Caco-2 (cell line): ENCODE data around the gene RTF1. TPM values are rescaled to one million over a fixed set of nuclear protein-coding genes. Genes with fewer than 3 reads are reported as not detected.

Experiments used
- BruUV-seq: library from RNA; stranded (reverse); fragments of 400-500 nt; replicated peaks from 2 replicates; lab custom pipeline; 2021; lab: Mats Ljungman, UMichigan
- CTCF ChIA-PET: fragments of 300-600 bp; sonication (Branson Sonifier 250); formaldehyde crosslinking; loops from one replicate; lab custom pipeline; 2022; ENCODE audit warnings: antibody characterized with exemption; lab: Charles Lee
- POLR2A ChIA-PET: fragments of 300-600 bp; sonication (Branson Sonifier 250); formaldehyde crosslinking; loops from one replicate; lab custom pipeline; 2022; ENCODE audit warnings: antibody characterized with exemption; lab: Charles Lee
- DNase-seq, 2 experiments: peaks; one replicate each; pipeline versions ENCODE4 v3.0.0 to v3.0.0-alpha.2; 2020 to 2022
- H3K27me3 ChIP-seq: replicated peaks from 2 replicates; pipeline ENCODE4 v1.6.0; 2011; ENCODE audit warnings: low read length; ENCODE audit not compliant: control insufficient read depth, insufficient read depth
- H3K36me3 ChIP-seq: 2 replicates; pipeline ENCODE4 v1.5.1; 2011; ENCODE audit warnings: low read length; ENCODE audit not compliant: control insufficient read depth, insufficient read depth
- H3K4me1 ChIP-seq: fragments of 250-450 bp; sonication (Bioruptor Pico); 2 replicates; pipeline ENCODE4 v1.5.1; 2020; ENCODE audit warnings: mild to moderate bottlenecking
- H3K4me3 ChIP-seq: 2 replicates; pipeline ENCODE4 v1.5.1; 2011; ENCODE audit warnings: low read depth, mild to moderate bottlenecking, control low read depth, low read length
- H3K9me3 ChIP-seq: fragments of 250-450 bp; sonication (Bioruptor Pico); 2 replicates; pipeline ENCODE4 v1.5.1; 2020; ENCODE audit warnings: mild to moderate bottlenecking, moderate library complexity
- H3K27ac Mint-ChIP-seq: one replicate; pipeline ENCODE4 v1.8.0; 2022; ENCODE audit warnings: mixed read lengths; ENCODE audit not compliant: unreplicated experiment
- H3K27me3 Mint-ChIP-seq: one replicate; pipeline ENCODE4 v1.8.0; 2022; ENCODE audit warnings: mixed read lengths; ENCODE audit not compliant: insufficient read depth, unreplicated experiment
- H3K36me3 Mint-ChIP-seq: one replicate; pipeline ENCODE4 v1.8.0; 2022; ENCODE audit warnings: mild to moderate bottlenecking, mixed read lengths; ENCODE audit not compliant: insufficient read depth, unreplicated experiment
- H3K4me1 Mint-ChIP-seq: one replicate; pipeline ENCODE4 v1.8.0; 2022; ENCODE audit warnings: low read depth, mixed read lengths; ENCODE audit not compliant: unreplicated experiment
- H3K4me3 Mint-ChIP-seq: one replicate; pipeline ENCODE4 v1.8.0; 2022; ENCODE audit warnings: mild to moderate bottlenecking, moderate library complexity, mixed read lengths; ENCODE audit not compliant: unreplicated experiment
- H3K9me3 Mint-ChIP-seq: one replicate; pipeline ENCODE4 v1.8.0; 2022; ENCODE audit warnings: mixed read lengths; ENCODE audit not compliant: unreplicated experiment
- intact Hi-C: fragments of 100-400 bp; cut with micrococcal nuclease; formaldehyde crosslinking; loops from one replicate; pipeline ENCODE4 v1.10.0; 2022; ENCODE audit not compliant: unreplicated experiment
- total RNA-seq: library from RNA; stranded (reverse); gene quantifications from 2 replicates; pipeline ENCODE4 v1.2.3, GENCODE V29; 2022
- TF ChIP-seq, protein P1 (sequence below), 2 experiments: fragments of 200-600 bp in 1 of 2; IDR thresholded peaks; 1 replicate in 1 of 2; 2 replicates in 1 of 2; pipeline versions ENCODE4 v1.5.1 to v1.8.0; 2011 to 2022; ENCODE audit warnings: antibody characterized with exemption in 1 of 2, control low read depth in 1 of 2, inconsistent platforms in 1 of 2, low read depth in 1 of 2, low read length in 1 of 2, mild to moderate bottlenecking in 1 of 2, moderate library complexity in 1 of 2; ENCODE audit not compliant: insufficient read depth in 1 of 2, severe bottlenecking in 1 of 2, unreplicated experiment in 1 of 2

Gene RTF1
- total RNA-seq, 1 experiment from 2014 or later = 40.8 TPM

DNA sequence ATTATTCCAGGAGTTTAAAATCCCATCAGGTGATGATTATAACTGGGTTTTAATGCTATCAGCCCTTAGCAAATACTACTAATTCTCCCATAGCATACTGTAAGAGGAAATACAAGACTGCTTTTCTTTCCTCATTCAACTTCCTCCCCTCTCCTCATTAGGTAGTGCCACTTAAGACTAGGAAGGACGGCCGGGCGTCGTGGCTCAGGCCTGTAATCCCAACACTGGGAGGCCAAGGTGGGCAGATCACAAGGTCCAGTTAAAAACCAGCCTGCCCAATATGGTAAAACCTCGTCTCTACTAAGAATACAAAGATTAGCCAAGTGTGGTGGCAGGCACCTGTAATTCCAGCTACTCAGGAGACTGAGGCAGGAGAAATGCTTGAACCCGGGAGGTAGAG lies 29.2 kb upstream of the RTF1 start:
- no peak for DNase-seq
- H3K4me3 ChIP-seq = no peak overlapping the region
- no peaks in the 10 kb centered on the region for H3K4me1 ChIP-seq
- peaks cover 19% of the 10 kb centered on the region for H3K36me3 Mint-ChIP-seq
- TF ChIP-seq, protein P1, sequence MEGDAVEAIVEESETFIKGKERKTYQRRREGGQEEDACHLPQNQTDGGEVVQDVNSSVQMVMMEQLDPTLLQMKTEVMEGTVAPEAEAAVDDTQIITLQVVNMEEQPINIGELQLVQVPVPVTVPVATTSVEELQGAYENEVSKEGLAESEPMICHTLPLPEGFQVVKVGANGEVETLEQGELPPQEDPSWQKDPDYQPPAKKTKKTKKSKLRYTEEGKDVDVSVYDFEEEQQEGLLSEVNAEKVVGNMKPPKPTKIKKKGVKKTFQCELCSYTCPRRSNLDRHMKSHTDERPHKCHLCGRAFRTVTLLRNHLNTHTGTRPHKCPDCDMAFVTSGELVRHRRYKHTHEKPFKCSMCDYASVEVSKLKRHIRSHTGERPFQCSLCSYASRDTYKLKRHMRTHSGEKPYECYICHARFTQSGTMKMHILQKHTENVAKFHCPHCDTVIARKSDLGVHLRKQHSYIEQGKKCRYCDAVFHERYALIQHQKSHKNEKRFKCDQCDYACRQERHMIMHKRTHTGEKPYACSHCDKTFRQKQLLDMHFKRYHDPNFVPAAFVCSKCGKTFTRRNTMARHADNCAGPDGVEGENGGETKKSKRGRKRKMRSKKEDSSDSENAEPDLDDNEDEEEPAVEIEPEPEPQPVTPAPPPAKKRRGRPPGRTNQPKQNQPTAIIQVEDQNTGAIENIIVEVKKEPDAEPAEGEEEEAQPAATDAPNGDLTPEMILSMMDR (IDR thresholded peaks at IDR 0.05; ENCODE audit: insufficient read depth in 1 of 2, low read depth in 1 of 2, low read length in 1 of 2, severe bottlenecking in 1 of 2, unreplicated experiment in 1 of 2) = no peak
- intact Hi-C loops = no loop called here
- no peaks in the 10 kb centered on the region for H3K27me3 ChIP-seq
- no peaks in the 10 kb centered on the region for H3K4me1 Mint-ChIP-seq
- no peak overlapping the region for H3K4me3 Mint-ChIP-seq
- no peak overlapping the region for H3K27ac Mint-ChIP-seq
- no peaks in the 10 kb centered on the region for H3K9me3 ChIP-seq
- no peaks in the 10 kb centered on the region for H3K9me3 Mint-ChIP-seq
- BruUV-seq = no TSS peak
- ChIA-PET POLR2A (no interaction called here), CTCF (no interaction called here)
- no peaks in the 10 kb centered on the region for H3K36me3 ChIP-seq
- no peaks in the 10 kb centered on the region for H3K27me3 Mint-ChIP-seq

DNA sequence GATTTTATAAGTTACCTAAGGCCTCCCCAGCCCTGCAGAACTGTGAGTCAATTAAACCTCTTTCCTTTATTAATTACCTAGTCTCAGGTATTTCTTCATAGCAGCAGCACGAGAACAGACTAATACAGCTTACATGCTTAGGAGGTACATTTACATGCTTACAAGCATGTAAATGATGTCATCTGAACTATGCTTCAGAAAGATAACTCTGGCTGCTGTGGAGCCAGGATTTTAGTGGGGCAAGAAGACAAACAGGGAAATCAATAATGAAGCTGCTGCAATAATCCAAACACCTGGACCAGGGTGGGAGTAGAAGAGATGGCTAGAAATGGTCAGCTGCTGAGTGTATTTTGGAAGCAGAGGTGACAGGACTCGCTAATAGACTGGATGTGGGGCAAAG lies 24.2 kb upstream of the RTF1 start:
- H3K27ac Mint-ChIP-seq = no peak overlapping the region
- Histone ChIP-seq H3K9me3 (no peaks in the 10 kb centered on the region), H3K4me1 (no peaks in the 10 kb centered on the region), H3K4me3 (no peak overlapping the region), H3K36me3 (no peaks in the 10 kb centered on the region), H3K27me3 (no peaks in the 10 kb centered on the region)
- peaks cover 31% of the 10 kb centered on the region for H3K36me3 Mint-ChIP-seq
- H3K27me3 Mint-ChIP-seq = no peaks in the 10 kb centered on the region
- no peak overlapping the region for H3K4me3 Mint-ChIP-seq
- CTCF ChIA-PET = no interaction called here
- H3K4me1 Mint-ChIP-seq = no peaks in the 10 kb centered on the region
- POLR2A ChIA-PET = interaction anchor here (0.7 kb wide), 1 partner anchor 75 kb away, joined by 11 read pairs; no protein-coding TSS in a partner anchor
- intact Hi-C loops = no loop called here
- no peak for DNase-seq
- BruUV-seq = no TSS peak
- no peaks in the 10 kb centered on the region for H3K9me3 Mint-ChIP-seq
- TF ChIP-seq, protein P1 (IDR thresholded peaks at IDR 0.05; ENCODE audit: insufficient read depth in 1 of 2, low read depth in 1 of 2, low read length in 1 of 2, severe bottlenecking in 1 of 2, unreplicated experiment in 1 of 2) = no peak

DNA sequence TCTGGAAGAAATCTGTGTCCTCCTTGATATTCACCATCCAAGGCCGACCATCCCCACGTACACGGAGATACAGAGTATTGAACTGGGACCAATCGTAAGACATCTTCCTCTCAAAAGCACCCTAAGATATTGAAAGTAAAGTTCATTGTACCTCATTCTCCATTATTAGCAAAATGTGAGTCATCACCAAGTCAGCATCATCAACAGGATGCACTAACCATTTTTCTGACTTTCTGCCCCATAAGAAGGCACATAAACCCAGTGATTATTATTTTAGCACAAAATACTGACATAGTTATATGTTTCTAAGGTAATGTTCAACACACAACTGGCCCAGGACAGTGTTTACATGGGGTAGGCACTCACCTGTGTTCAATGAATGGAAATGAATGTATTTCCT lies 22.0 kb upstream of the RTF1 start:
- Mint-ChIP-seq H3K4me1 (no peaks in the 10 kb centered on the region), H3K9me3 (no peaks in the 10 kb centered on the region), H3K27me3 (no peaks in the 10 kb centered on the region), H3K4me3 (no peak overlapping the region), H3K27ac (no peak overlapping the region), H3K36me3 (peaks cover 26% of the 10 kb centered on the region)
- TF ChIP-seq, protein P1 (IDR thresholded peaks at IDR 0.05; ENCODE audit: insufficient read depth in 1 of 2, low read depth in 1 of 2, low read length in 1 of 2, severe bottlenecking in 1 of 2, unreplicated experiment in 1 of 2) = no peak
- no peaks in the 10 kb centered on the region for H3K4me1 ChIP-seq
- no TSS peak for BruUV-seq
- ChIA-PET CTCF (no interaction called here), POLR2A (no interaction called here)
- no peaks in the 10 kb centered on the region for H3K9me3 ChIP-seq
- DNase-seq = no peak
- intact Hi-C loops = no loop called here
- H3K36me3 ChIP-seq = no peaks in the 10 kb centered on the region
- H3K4me3 ChIP-seq = no peak overlapping the region
- no peaks in the 10 kb centered on the region for H3K27me3 ChIP-seq
